ENCODE measurements around the gene LCMT1.
"Not testable (repeated sequence)": the region's sequence is repeated elsewhere in the genome, so short reads cannot be mapped to it uniquely, and the experiment has no call there.

The LCMT1 gene

GRCh38 chr16:25177512-25177830, 65.9 kb downstream of the LCMT1 start:
- H3K9ac ChIP-seq (ENCODE audit: low read depth, low read length), result no peak overlapping the region
- peaks cover 9% of the 10 kb centered on the region for H3K36me3 ChIP-seq (ENCODE audit: insufficient read depth, low read length)
- no peaks in the 10 kb centered on the region for H3K9me3 ChIP-seq (ENCODE audit: control insufficient read depth, insufficient read depth, low read length)
- H3K4me1 ChIP-seq (ENCODE audit: insufficient read depth, low read length), result no peaks in the 10 kb centered on the region

- Histone ChIP-seq H3K9me3 (ENCODE audit: control insufficient read depth, insufficient read depth, low read length) (no peaks in the 10 kb centered on the region), H3K9ac (ENCODE audit: low read depth, low read length) (no peak overlapping the region), H3K36me3 (ENCODE audit: insufficient read depth, low read length) (peaks cover 3% of the 10 kb centered on the region), H3K4me1 (ENCODE audit: insufficient read depth, low read length) (no peaks in the 10 kb centered on the region)
Measured at GRCh38 chr16:25177831-25178688, 66.5 kb downstream of the LCMT1 start.

- H3K4me1 ChIP-seq (ENCODE audit: insufficient read depth, low read length); H3K9ac ChIP-seq (ENCODE audit: low read depth, low read length); H3K9me3 ChIP-seq (ENCODE audit: control insufficient read depth, insufficient read depth, low read length): not testable (repeated sequence)
Measured at GRCh38 chr16:25181236-25181635, 69.7 kb downstream of the LCMT1 start.

GRCh38 chr16:25184771-25185170, 73.2 kb downstream of the LCMT1 start:
- Histone ChIP-seq H3K36me3 (ENCODE audit: insufficient read depth, low read length) (no peaks in the 10 kb centered on the region), H3K9ac (ENCODE audit: low read depth, low read length) (no peak overlapping the region), H3K4me1 (ENCODE audit: insufficient read depth, low read length) (no peaks in the 10 kb centered on the region), H3K9me3 (ENCODE audit: control insufficient read depth, insufficient read depth, low read length) (no peaks in the 10 kb centered on the region)

More at GRCh38 chr16:25181236-25181635, 69.7 kb downstream of the LCMT1 start:
- not testable (repeated sequence) for H3K36me3 ChIP-seq (ENCODE audit: insufficient read depth, low read length)

GRCh38 chr16:25187491-25187795, 75.9 kb downstream of the LCMT1 start:
- Histone ChIP-seq H3K9me3 (ENCODE audit: control insufficient read depth, insufficient read depth, low read length) (no peaks in the 10 kb centered on the region), H3K9ac (ENCODE audit: low read depth, low read length) (no peak overlapping the region), H3K4me1 (ENCODE audit: insufficient read depth, low read length) (no peaks in the 10 kb centered on the region), H3K36me3 (ENCODE audit: insufficient read depth, low read length) (no peaks in the 10 kb centered on the region)

GRCh38 chr16:25189305-25189704, 77.8 kb downstream of the LCMT1 start:
- Histone ChIP-seq H3K9ac (ENCODE audit: low read depth, low read length) (no peak overlapping the region), H3K9me3 (ENCODE audit: control insufficient read depth, insufficient read depth, low read length) (no peaks in the 10 kb centered on the region), H3K36me3 (ENCODE audit: insufficient read depth, low read length) (no peaks in the 10 kb centered on the region), H3K4me1 (ENCODE audit: insufficient read depth, low read length) (no peaks in the 10 kb centered on the region)

- Histone ChIP-seq H3K9me3 (ENCODE audit: control insufficient read depth, insufficient read depth, low read length) (no peaks in the 10 kb centered on the region), H3K9ac (ENCODE audit: low read depth, low read length) (no peak overlapping the region), H3K4me1 (ENCODE audit: insufficient read depth, low read length) (no peaks in the 10 kb centered on the region), H3K36me3 (ENCODE audit: insufficient read depth, low read length) (no peaks in the 10 kb centered on the region)
Measured at GRCh38 chr16:25192096-25192495, 80.6 kb downstream of the LCMT1 start.

GRCh38 chr16:25194273-25194878, 82.8 kb downstream of the LCMT1 start:
- Histone ChIP-seq H3K9ac (ENCODE audit: low read depth, low read length) (no peak overlapping the region), H3K4me1 (ENCODE audit: insufficient read depth, low read length) (no peaks in the 10 kb centered on the region), H3K9me3 (ENCODE audit: control insufficient read depth, insufficient read depth, low read length) (no peaks in the 10 kb centered on the region), H3K36me3 (ENCODE audit: insufficient read depth, low read length) (no peaks in the 10 kb centered on the region)

- Histone ChIP-seq H3K36me3 (ENCODE audit: insufficient read depth, low read length) (no peaks in the 10 kb centered on the region), H3K9me3 (ENCODE audit: control insufficient read depth, insufficient read depth, low read length) (no peaks in the 10 kb centered on the region), H3K4me1 (ENCODE audit: insufficient read depth, low read length) (no peaks in the 10 kb centered on the region), H3K9ac (ENCODE audit: low read depth, low read length) (no peak overlapping the region)
Measured at GRCh38 chr16:25198021-25198420, 86.5 kb downstream of the LCMT1 start.

- Histone ChIP-seq H3K4me1 (ENCODE audit: insufficient read depth, low read length) (no peaks in the 10 kb centered on the region), H3K9me3 (ENCODE audit: control insufficient read depth, insufficient read depth, low read length) (no peaks in the 10 kb centered on the region), H3K9ac (ENCODE audit: low read depth, low read length) (no peak overlapping the region), H3K36me3 (ENCODE audit: insufficient read depth, low read length) (no peaks in the 10 kb centered on the region)
Measured at GRCh38 chr16:25199457-25199856, 87.9 kb downstream of the LCMT1 start.

- no peaks in the 10 kb centered on the region for H3K36me3 ChIP-seq (ENCODE audit: insufficient read depth, low read length)
- H3K4me1 ChIP-seq (ENCODE audit: insufficient read depth, low read length), result no peaks in the 10 kb centered on the region
- no peak overlapping the region for H3K9ac ChIP-seq (ENCODE audit: low read depth, low read length)
- no peaks in the 10 kb centered on the region for H3K9me3 ChIP-seq (ENCODE audit: control insufficient read depth, insufficient read depth, low read length)
Measured at GRCh38 chr16:25210758-25211157, 99.2 kb downstream of the LCMT1 start.

GRCh38 chr16:25212636-25213035, 101.1 kb downstream of the LCMT1 start:
- Histone ChIP-seq H3K4me1 (ENCODE audit: insufficient read depth, low read length) (no peaks in the 10 kb centered on the region), H3K9me3 (ENCODE audit: control insufficient read depth, insufficient read depth, low read length) (no peaks in the 10 kb centered on the region), H3K9ac (ENCODE audit: low read depth, low read length) (no peak overlapping the region), H3K36me3 (ENCODE audit: insufficient read depth, low read length) (no peaks in the 10 kb centered on the region)

GRCh38 chr16:25213709-25214397, 102.3 kb downstream of the LCMT1 start:
- Histone ChIP-seq H3K9me3 (ENCODE audit: control insufficient read depth, insufficient read depth, low read length) (no peaks in the 10 kb centered on the region), H3K9ac (ENCODE audit: low read depth, low read length) (no peak overlapping the region), H3K36me3 (ENCODE audit: insufficient read depth, low read length) (no peaks in the 10 kb centered on the region), H3K4me1 (ENCODE audit: insufficient read depth, low read length) (no peaks in the 10 kb centered on the region)

- no peaks in the 10 kb centered on the region for H3K36me3 ChIP-seq (ENCODE audit: insufficient read depth, low read length)
- H3K4me1 ChIP-seq (ENCODE audit: insufficient read depth, low read length), result no peaks in the 10 kb centered on the region
- H3K9ac ChIP-seq (ENCODE audit: low read depth, low read length), result no peak overlapping the region
- no peaks in the 10 kb centered on the region for H3K9me3 ChIP-seq (ENCODE audit: control insufficient read depth, insufficient read depth, low read length)
Measured at GRCh38 chr16:25217112-25217511, 105.6 kb downstream of the LCMT1 start.

- Histone ChIP-seq H3K4me1 (ENCODE audit: insufficient read depth, low read length) (no peaks in the 10 kb centered on the region), H3K9ac (ENCODE audit: low read depth, low read length) (no peak overlapping the region), H3K9me3 (ENCODE audit: control insufficient read depth, insufficient read depth, low read length) (no peaks in the 10 kb centered on the region), H3K36me3 (ENCODE audit: insufficient read depth, low read length) (no peaks in the 10 kb centered on the region)
Measured at GRCh38 chr16:25217921-25218320, 106.4 kb downstream of the LCMT1 start.
